Tibial nerve (tissue), 4 donors: Measurements from ENCODE around the gene MGAT1.

Source experiments
- CTCF ChIP-seq, 5 experiments: fragments of 200-600 bp in 3 of 5; fragments of 450-650 bp in 2 of 5; sonication (generic) in 3 of 5; IDR thresholded peaks; one replicate each; pipeline ENCODE4 v1.5.1; 2016 to 2019; ENCODE audit warnings: antibody characterized with exemption in 5 of 5, mild to moderate bottlenecking in 3 of 5, moderate library complexity in 2 of 5
- EP300 ChIP-seq, 2 donors: sonication (generic); formaldehyde crosslinking; IDR thresholded peaks; one replicate each; pipeline ENCODE4 v1.6.1; 2017; ENCODE audit warnings: antibody characterized with exemption in 2 of 2, mild to moderate bottlenecking in 1 of 2
- POLR2A ChIP-seq, 2 donors: fragments of 450-650 bp; IDR thresholded peaks; one replicate each; pipeline ENCODE4 v1.6.1; 2017; ENCODE audit warnings: antibody characterized with exemption in 2 of 2, mild to moderate bottlenecking in 2 of 2, moderate library complexity in 2 of 2

GRCh38 chr5:180801596-180802324, 846 bp downstream of the MGAT1 start:
- TF ChIP-seq POLR2A (IDR thresholded peaks at IDR 0.05) (no peak), CTCF (IDR thresholded peaks at IDR 0.05) (no peak), EP300 (IDR thresholded peaks at IDR 0.05) (no peak)
